ENCODE results near the gene PLPP3. TPM values are rescaled to one million over a fixed set of nuclear protein-coding genes. Genes with fewer than 3 reads are reported as not detected.

PLPP3 gene
- total RNA-seq, 2 donors from 2014 or later: 40.4 to 107 TPM

GRCh38 chr1:56535362-56535761 lies 44.0 kb downstream of the PLPP3 start:
- Histone ChIP-seq H3K36me3 (no peaks in the 10 kb centered on the region), H3K27me3 (replicated peaks; ENCODE audit: insufficient read depth) (no peaks in the 10 kb centered on the region), H3K4me3 (no peak overlapping the region), H3K27ac (no peak overlapping the region), H3K9me3 (no peaks in the 10 kb centered on the region), H3K4me1 (replicated peaks) (no peaks in the 10 kb centered on the region)
- TF ChIP-seq POLR2A (IDR thresholded peaks at IDR 0.05): no peak
- intact Hi-C loops (cut with DNase I): no loop called here
- WGBS: 90% methylated on average over 2 of the region's 2 CpGs
- no peak for DNase-seq (ENCODE audit: low spot score)

- no peaks in the 10 kb centered on the region for H3K36me3 ChIP-seq
- WGBS: 88% methylated on average over 5 of the region's 5 CpGs
- no peak overlapping the region for H3K27ac ChIP-seq
- intact Hi-C loops (cut with DNase I): no loop called here
- no peak for DNase-seq (ENCODE audit: low spot score)
- H3K27me3 ChIP-seq (replicated peaks; ENCODE audit: insufficient read depth): no peaks in the 10 kb centered on the region
- H3K4me3 ChIP-seq: no peak overlapping the region
- H3K4me1 ChIP-seq (replicated peaks): no peaks in the 10 kb centered on the region
- TF ChIP-seq POLR2AphosphoS5 (IDR thresholded peaks at IDR 0.05) (no peak), CTCF (IDR thresholded peaks at IDR 0.05) (no peak), POLR2A (IDR thresholded peaks at IDR 0.05) (no peak)
- no peaks in the 10 kb centered on the region for H3K9me3 ChIP-seq
Measured at GRCh38 chr1:56534130-56534651, 45.2 kb downstream of the PLPP3 start.

- H3K9me3 ChIP-seq: no peaks in the 10 kb centered on the region
- H3K4me1 ChIP-seq (replicated peaks): no peaks in the 10 kb centered on the region
- TF ChIP-seq POLR2AphosphoS5 (IDR thresholded peaks at IDR 0.05) (no peak), CTCF (IDR thresholded peaks at IDR 0.05) (no peak), POLR2A (IDR thresholded peaks at IDR 0.05) (no peak)
- H3K36me3 ChIP-seq: no peaks in the 10 kb centered on the region
- WGBS: 79% methylated on average over 4 of the region's 4 CpGs
- no peak overlapping the region for H3K4me3 ChIP-seq
- no peak overlapping the region for H3K27ac ChIP-seq
- intact Hi-C loops (cut with DNase I): no loop called here
- no peak for DNase-seq (ENCODE audit: low spot score)
- no peaks in the 10 kb centered on the region for H3K27me3 ChIP-seq (replicated peaks; ENCODE audit: insufficient read depth)
Measured at GRCh38 chr1:56533621-56534020, 45.7 kb downstream of the PLPP3 start.

- no peak overlapping the region for H3K4me3 ChIP-seq
- H3K9me3 ChIP-seq: no peaks in the 10 kb centered on the region
- H3K27ac ChIP-seq: no peak overlapping the region
- no peaks in the 10 kb centered on the region for H3K27me3 ChIP-seq (replicated peaks; ENCODE audit: insufficient read depth)
- no peak for DNase-seq (ENCODE audit: low spot score)
- no peak for TF ChIP-seq POLR2AphosphoS5 (IDR thresholded peaks at IDR 0.05)
- no peak for TF ChIP-seq CTCF (IDR thresholded peaks at IDR 0.05)
- no peak for TF ChIP-seq POLR2A (IDR thresholded peaks at IDR 0.05)
- H3K36me3 ChIP-seq: no peaks in the 10 kb centered on the region
- H3K4me1 ChIP-seq (replicated peaks): no peaks in the 10 kb centered on the region
- WGBS: 82% methylated on average over 3 of the region's 3 CpGs
- intact Hi-C loops (cut with DNase I): no loop called here
Measured at GRCh38 chr1:56533197-56533596, 46.2 kb downstream of the PLPP3 start.

GRCh38 chr1:56532350-56532683 lies 47.0 kb downstream of the PLPP3 start:
- Histone ChIP-seq H3K9me3 (no peaks in the 10 kb centered on the region), H3K36me3 (no peaks in the 10 kb centered on the region), H3K4me3 (no peak overlapping the region), H3K4me1 (replicated peaks) (no peaks in the 10 kb centered on the region), H3K27me3 (replicated peaks; ENCODE audit: insufficient read depth) (no peaks in the 10 kb centered on the region), H3K27ac (no peak overlapping the region)
- intact Hi-C loops (cut with DNase I): no loop called here
- no peak for DNase-seq (ENCODE audit: low spot score)
- 29% methylated on average over 1 of the region's 1 CpG for WGBS
- TF ChIP-seq POLR2AphosphoS5 (IDR thresholded peaks at IDR 0.05) (no peak), CTCF (IDR thresholded peaks at IDR 0.05) (no peak), POLR2A (IDR thresholded peaks at IDR 0.05) (no peak)

Data from prostate gland (tissue), 2 donors.